ENCODE results near the gene FRMD6. TPM values are rescaled to one million over a fixed set of nuclear protein-coding genes. Genes with fewer than 3 reads are reported as not detected.

FRMD6 gene
- total RNA-seq, 1 donor from 2014 or later: 33.4 TPM

DNA sequence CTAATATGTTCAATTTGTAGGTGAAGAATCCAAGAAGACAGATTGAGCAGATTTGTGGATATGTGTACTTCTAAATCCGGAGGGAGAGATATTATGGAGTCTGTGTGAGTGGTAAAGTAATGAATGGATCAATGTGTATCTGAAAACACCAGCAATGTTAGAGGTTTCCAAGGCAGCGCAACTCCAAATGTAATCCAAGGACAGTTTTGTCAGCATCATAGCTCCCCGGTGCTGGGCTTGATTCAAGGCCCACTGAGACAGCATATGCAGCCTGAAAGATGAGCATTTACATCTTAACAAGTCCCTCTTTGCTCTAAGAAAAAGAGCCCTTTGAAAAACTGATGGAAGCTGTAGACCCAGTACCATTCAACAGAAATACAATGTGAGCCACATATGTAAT lies 38.3 kb upstream of the FRMD6 start:
- H3K27me3 ChIP-seq (ENCODE audit: control insufficient read depth in 3 of 3, insufficient read depth in 3 of 3, low read length in 3 of 3): no peaks in the 10 kb centered on the region

DNA sequence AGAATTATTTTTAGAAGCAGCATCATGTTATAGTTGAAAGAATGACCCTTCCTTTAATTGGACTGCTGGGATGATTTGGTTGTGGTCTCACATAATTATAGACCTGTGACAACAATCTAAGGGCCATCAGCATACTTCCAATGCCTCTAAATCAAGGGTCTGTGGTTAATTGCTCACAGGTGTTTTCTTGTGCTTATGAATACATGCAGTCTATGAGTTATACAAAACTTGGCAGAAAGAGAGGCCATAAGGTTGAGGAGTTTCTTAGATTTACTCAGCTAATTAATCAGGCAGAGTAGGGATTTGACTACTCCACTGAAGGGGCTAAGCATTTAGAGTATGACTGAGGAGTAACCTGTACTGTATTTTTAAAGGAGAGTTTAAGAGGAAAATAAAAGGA lies 37.0 kb upstream of the FRMD6 start:
- H3K9me3 ChIP-seq (ENCODE audit: control insufficient read depth in 3 of 3, low read length in 3 of 3): no peaks in the 10 kb centered on the region
- H3K27me3 ChIP-seq (ENCODE audit: control insufficient read depth in 3 of 3, insufficient read depth in 3 of 3, low read length in 3 of 3): no peaks in the 10 kb centered on the region
- H3K9ac ChIP-seq (ENCODE audit: low read depth in 1 of 3, low read length in 3 of 3): no peak overlapping the region
- peaks cover 0 to 4% (median 0%) of the 10 kb centered on the region in 3 donors for H3K4me1 ChIP-seq (ENCODE audit: control insufficient read depth in 3 of 3, insufficient read depth in 3 of 3, low read length in 3 of 3)
- no peak overlapping the region for H3K4me3 ChIP-seq (ENCODE audit: low read length in 3 of 3)
- no peaks in the 10 kb centered on the region for H3K36me3 ChIP-seq (ENCODE audit: control insufficient read depth in 3 of 3, insufficient read depth in 3 of 3, low read length in 3 of 3)
- H3K27ac ChIP-seq (ENCODE audit: low read depth, low read length): no peak overlapping the region

More for the DNA sequence above, 38.3 kb upstream of the FRMD6 start:
- Histone ChIP-seq H3K9me3 (ENCODE audit: control insufficient read depth in 3 of 3, low read length in 3 of 3) (no peaks in the 10 kb centered on the region), H3K4me1 (ENCODE audit: control insufficient read depth in 3 of 3, insufficient read depth in 3 of 3, low read length in 3 of 3) (peaks cover 0 to 4% (median 0%) of the 10 kb centered on the region in 3 donors), H3K36me3 (ENCODE audit: control insufficient read depth in 3 of 3, insufficient read depth in 3 of 3, low read length in 3 of 3) (no peaks in the 10 kb centered on the region), H3K27ac (ENCODE audit: low read depth, low read length) (no peak overlapping the region), H3K4me3 (ENCODE audit: low read length in 3 of 3) (no peak overlapping the region), H3K9ac (ENCODE audit: low read depth in 1 of 3, low read length in 3 of 3) (no peak overlapping the region)

DNA sequence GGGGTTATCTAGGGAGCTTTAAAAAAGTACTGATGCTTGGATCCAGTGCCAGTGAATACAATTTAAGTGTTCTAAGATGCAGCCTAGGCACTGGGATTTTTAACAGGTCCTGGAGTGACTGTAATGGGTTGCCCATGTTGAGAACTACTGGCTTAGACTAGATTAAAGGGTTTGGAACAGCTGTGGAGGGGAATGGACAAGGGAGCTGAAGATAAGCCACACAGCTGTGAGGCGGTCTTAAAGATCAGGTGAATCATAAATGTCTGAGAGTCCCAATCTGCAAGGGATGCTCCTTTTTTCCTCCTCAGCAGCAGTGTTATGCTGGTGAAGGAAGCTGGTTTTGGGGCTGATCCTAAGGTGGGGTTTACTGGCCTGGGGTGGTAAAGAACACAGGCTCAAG lies 35.5 kb upstream of the FRMD6 start:
- Histone ChIP-seq H3K9ac (ENCODE audit: low read depth in 1 of 3, low read length in 3 of 3) (no peak overlapping the region), H3K4me1 (ENCODE audit: control insufficient read depth in 3 of 3, insufficient read depth in 3 of 3, low read length in 3 of 3) (peaks cover 0 to 4% (median 0%) of the 10 kb centered on the region in 3 donors), H3K4me3 (ENCODE audit: low read length in 3 of 3) (no peak overlapping the region), H3K27me3 (ENCODE audit: control insufficient read depth in 3 of 3, insufficient read depth in 3 of 3, low read length in 3 of 3) (no peaks in the 10 kb centered on the region), H3K9me3 (ENCODE audit: control insufficient read depth in 3 of 3, low read length in 3 of 3) (no peaks in the 10 kb centered on the region), H3K36me3 (ENCODE audit: control insufficient read depth in 3 of 3, insufficient read depth in 3 of 3, low read length in 3 of 3) (no peaks in the 10 kb centered on the region), H3K27ac (ENCODE audit: low read depth, low read length) (no peak overlapping the region)

DNA sequence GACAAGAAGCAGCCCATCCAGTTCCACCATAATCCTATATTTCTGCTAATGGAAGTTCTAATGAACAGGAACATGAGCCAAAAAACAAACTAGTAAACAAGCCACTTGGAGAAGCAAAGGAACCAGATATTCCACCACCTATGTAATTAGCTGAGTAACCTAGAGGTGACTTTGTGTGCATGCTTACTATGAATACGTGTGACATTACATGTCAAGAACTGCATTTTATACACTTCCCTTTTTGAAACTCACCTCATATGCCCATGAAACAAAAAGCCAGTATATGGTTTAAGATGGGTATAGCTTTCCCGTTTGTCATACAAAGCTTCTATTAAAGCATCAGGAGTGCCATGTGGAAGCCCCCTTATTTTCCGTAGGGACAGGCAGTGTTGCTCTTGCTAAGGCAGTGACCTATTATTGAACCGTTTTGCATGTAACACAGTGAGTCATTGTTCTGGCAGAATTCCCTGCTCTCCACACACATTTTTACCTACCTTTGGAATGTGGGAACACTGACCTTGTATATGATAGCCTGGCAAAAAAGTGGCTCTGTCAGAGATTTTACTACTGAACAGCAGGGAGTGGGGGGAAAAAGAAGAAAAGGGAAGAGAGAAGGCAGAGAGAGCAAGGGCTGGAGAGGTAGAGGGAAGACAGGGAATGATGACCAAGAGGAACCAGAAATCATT lies 34.8 kb upstream of the FRMD6 start:
- Histone ChIP-seq H3K9me3 (ENCODE audit: control insufficient read depth in 3 of 3, low read length in 3 of 3) (no peaks in the 10 kb centered on the region), H3K27ac (ENCODE audit: low read depth, low read length) (no peak overlapping the region), H3K4me3 (ENCODE audit: low read length in 3 of 3) (no peak overlapping the region), H3K27me3 (ENCODE audit: control insufficient read depth in 3 of 3, insufficient read depth in 3 of 3, low read length in 3 of 3) (no peaks in the 10 kb centered on the region), H3K36me3 (ENCODE audit: control insufficient read depth in 3 of 3, insufficient read depth in 3 of 3, low read length in 3 of 3) (no peaks in the 10 kb centered on the region), H3K4me1 (ENCODE audit: control insufficient read depth in 3 of 3, insufficient read depth in 3 of 3, low read length in 3 of 3) (peaks cover 0 to 4% (median 0%) of the 10 kb centered on the region in 3 donors), H3K9ac (ENCODE audit: low read depth in 1 of 3, low read length in 3 of 3) (no peak overlapping the region)

DNA sequence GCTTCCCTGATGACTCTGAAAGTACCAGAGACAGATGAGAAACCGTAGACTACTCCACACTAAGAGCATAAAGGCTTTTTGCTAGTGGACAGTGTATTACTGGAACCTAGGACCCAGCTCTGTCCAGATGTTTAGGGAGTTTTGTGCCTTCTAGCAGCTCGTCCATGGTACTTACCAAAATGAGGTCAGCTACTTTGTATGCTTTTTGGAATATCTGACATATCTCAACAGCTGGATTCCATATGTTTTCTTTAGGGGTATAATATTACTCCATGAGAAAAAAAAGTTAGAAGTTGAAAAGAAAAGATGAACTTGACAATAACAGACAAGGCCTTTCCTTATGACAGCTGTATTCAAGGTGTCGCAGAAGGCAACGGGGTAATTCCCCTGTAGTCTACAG lies 32.1 kb upstream of the FRMD6 start:
- Histone ChIP-seq H3K36me3 (ENCODE audit: control insufficient read depth in 3 of 3, insufficient read depth in 3 of 3, low read length in 3 of 3) (no peaks in the 10 kb centered on the region), H3K9me3 (ENCODE audit: control insufficient read depth in 3 of 3, low read length in 3 of 3) (no peaks in the 10 kb centered on the region), H3K4me1 (ENCODE audit: control insufficient read depth in 3 of 3, insufficient read depth in 3 of 3, low read length in 3 of 3) (peaks cover 0 to 4% (median 0%) of the 10 kb centered on the region in 3 donors), H3K4me3 (ENCODE audit: low read length in 3 of 3) (no peak overlapping the region), H3K9ac (ENCODE audit: low read depth in 1 of 3, low read length in 3 of 3) (no peak overlapping the region), H3K27me3 (ENCODE audit: control insufficient read depth in 3 of 3, insufficient read depth in 3 of 3, low read length in 3 of 3) (no peaks in the 10 kb centered on the region), H3K27ac (ENCODE audit: low read depth, low read length) (no peak overlapping the region)

DNA sequence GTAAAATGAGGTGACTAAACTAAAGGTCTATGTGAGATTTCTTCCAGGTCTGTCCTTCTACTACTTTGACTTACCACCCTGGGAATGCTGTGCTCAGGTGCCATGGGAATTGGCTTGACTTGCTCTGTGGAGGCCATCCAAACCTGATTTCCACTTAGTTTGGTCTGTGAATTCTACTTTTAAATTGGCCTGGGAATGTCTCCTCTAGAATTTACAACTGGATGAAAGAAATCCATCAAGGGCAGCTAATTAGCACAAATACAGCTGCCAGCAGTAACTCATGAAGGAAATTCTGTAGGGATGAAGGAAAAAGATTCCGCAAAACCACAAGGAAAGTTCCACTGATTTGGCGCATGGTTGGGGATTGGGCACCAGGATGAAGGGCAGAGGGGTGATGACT lies 31.7 kb upstream of the FRMD6 start:
- Histone ChIP-seq H3K27ac (ENCODE audit: low read depth, low read length) (no peak overlapping the region), H3K4me1 (ENCODE audit: control insufficient read depth in 3 of 3, insufficient read depth in 3 of 3, low read length in 3 of 3) (peaks cover 0 to 4% (median 0%) of the 10 kb centered on the region in 3 donors), H3K36me3 (ENCODE audit: control insufficient read depth in 3 of 3, insufficient read depth in 3 of 3, low read length in 3 of 3) (no peaks in the 10 kb centered on the region), H3K27me3 (ENCODE audit: control insufficient read depth in 3 of 3, insufficient read depth in 3 of 3, low read length in 3 of 3) (no peaks in the 10 kb centered on the region), H3K9me3 (ENCODE audit: control insufficient read depth in 3 of 3, low read length in 3 of 3) (no peaks in the 10 kb centered on the region), H3K4me3 (ENCODE audit: low read length in 3 of 3) (no peak overlapping the region), H3K9ac (ENCODE audit: low read depth in 1 of 3, low read length in 3 of 3) (no peak overlapping the region)

DNA sequence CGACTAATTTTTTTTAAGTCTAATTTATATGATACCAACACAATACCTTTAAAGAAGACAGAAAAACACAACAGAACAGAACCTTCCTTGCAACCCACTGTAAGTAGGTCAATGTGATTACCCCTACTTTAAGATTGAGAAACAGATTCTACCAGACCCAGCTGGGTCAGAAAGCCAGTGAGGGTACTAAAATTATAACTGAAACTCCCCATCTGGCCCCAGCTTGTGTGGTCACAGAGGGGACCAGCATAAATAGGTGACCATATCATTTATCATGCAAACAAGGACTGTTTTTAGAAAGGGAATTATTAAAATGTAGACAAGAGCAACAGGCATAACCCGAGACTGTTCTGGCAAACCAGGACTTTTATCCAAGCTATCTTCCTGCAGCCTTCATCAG lies 30.1 kb upstream of the FRMD6 start:
- Histone ChIP-seq H3K4me1 (ENCODE audit: control insufficient read depth in 3 of 3, insufficient read depth in 3 of 3, low read length in 3 of 3) (peaks cover 0 to 4% (median 0%) of the 10 kb centered on the region in 3 donors), H3K27me3 (ENCODE audit: control insufficient read depth in 3 of 3, insufficient read depth in 3 of 3, low read length in 3 of 3) (no peaks in the 10 kb centered on the region), H3K9ac (ENCODE audit: low read depth in 1 of 3, low read length in 3 of 3) (no peak overlapping the region)

DNA sequence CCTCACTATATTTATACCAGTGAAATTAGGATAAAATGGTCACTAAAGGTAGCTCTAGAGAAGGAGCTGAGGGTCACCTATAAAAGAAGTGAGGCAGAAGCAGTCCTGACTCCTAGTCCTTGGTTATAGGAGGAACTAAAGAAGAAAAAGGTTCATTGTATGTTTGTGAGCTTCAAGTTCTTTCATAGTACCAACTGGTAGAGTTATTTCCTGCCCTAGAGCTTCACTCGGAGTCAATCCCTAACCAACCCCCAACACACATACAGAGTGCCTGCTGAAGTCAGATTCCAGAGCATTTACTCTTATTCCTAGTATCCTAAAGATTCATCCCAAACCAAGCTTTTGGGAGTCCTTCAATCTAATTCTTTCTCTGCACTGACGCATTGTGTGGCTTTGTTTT lies 29.3 kb upstream of the FRMD6 start:
- Histone ChIP-seq H3K4me3 (ENCODE audit: low read length in 3 of 3) (no peak overlapping the region), H3K9me3 (ENCODE audit: control insufficient read depth in 3 of 3, low read length in 3 of 3) (no peaks in the 10 kb centered on the region), H3K9ac (ENCODE audit: low read depth in 1 of 3, low read length in 3 of 3) (no peak overlapping the region), H3K27ac (ENCODE audit: low read depth, low read length) (no peak overlapping the region), H3K27me3 (ENCODE audit: control insufficient read depth in 3 of 3, insufficient read depth in 3 of 3, low read length in 3 of 3) (no peaks in the 10 kb centered on the region), H3K36me3 (ENCODE audit: control insufficient read depth in 3 of 3, insufficient read depth in 3 of 3, low read length in 3 of 3) (no peaks in the 10 kb centered on the region), H3K4me1 (ENCODE audit: control insufficient read depth in 3 of 3, insufficient read depth in 3 of 3, low read length in 3 of 3) (no peaks in the 10 kb centered on the region)

More for the DNA sequence above, 30.1 kb upstream of the FRMD6 start:
- no peak overlapping the region for H3K27ac ChIP-seq (ENCODE audit: low read depth, low read length)
- H3K36me3 ChIP-seq (ENCODE audit: control insufficient read depth in 3 of 3, insufficient read depth in 3 of 3, low read length in 3 of 3): no peaks in the 10 kb centered on the region
- H3K4me3 ChIP-seq (ENCODE audit: low read length in 3 of 3): no peak overlapping the region
- H3K9me3 ChIP-seq (ENCODE audit: control insufficient read depth in 3 of 3, low read length in 3 of 3): no peaks in the 10 kb centered on the region

DNA sequence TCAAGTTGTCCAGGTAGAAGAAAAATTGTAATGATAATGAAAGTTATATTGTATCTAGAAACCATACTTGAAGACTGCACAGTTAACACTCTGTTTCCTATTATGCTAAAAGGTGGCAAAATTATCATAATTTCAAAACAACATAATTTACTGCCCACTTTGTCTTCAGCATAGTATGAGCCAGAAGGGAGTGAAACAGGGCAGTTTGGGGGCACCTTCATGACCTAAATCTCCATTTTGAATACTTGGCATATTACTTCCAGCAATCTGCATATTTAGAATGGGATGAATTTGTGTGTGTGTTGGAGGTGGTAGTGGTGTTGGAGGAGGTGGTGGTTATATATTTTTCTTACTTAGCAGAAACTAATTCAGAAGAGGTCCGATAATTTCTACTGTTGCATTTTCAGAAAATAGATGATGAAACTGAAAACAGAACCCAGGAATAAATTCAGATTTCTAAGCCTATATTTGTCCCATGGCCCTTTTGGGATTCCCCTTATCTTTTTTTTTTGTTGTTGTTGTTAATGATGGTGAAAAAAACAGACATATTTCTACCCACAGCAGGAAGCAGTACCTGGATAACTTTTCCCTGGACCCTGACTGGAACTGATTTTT lies 26.6 kb upstream of the FRMD6 start:
- Histone ChIP-seq H3K27ac (ENCODE audit: low read depth, low read length) (no peak overlapping the region), H3K9me3 (ENCODE audit: control insufficient read depth in 3 of 3, low read length in 3 of 3) (no peaks in the 10 kb centered on the region), H3K4me1 (ENCODE audit: control insufficient read depth in 3 of 3, insufficient read depth in 3 of 3, low read length in 3 of 3) (no peaks in the 10 kb centered on the region), H3K9ac (ENCODE audit: low read depth in 1 of 3, low read length in 3 of 3) (no peak overlapping the region), H3K4me3 (ENCODE audit: low read length in 3 of 3) (no peak overlapping the region), H3K36me3 (ENCODE audit: control insufficient read depth in 3 of 3, insufficient read depth in 3 of 3, low read length in 3 of 3) (no peaks in the 10 kb centered on the region), H3K27me3 (ENCODE audit: control insufficient read depth in 3 of 3, insufficient read depth in 3 of 3, low read length in 3 of 3) (no peaks in the 10 kb centered on the region)

DNA sequence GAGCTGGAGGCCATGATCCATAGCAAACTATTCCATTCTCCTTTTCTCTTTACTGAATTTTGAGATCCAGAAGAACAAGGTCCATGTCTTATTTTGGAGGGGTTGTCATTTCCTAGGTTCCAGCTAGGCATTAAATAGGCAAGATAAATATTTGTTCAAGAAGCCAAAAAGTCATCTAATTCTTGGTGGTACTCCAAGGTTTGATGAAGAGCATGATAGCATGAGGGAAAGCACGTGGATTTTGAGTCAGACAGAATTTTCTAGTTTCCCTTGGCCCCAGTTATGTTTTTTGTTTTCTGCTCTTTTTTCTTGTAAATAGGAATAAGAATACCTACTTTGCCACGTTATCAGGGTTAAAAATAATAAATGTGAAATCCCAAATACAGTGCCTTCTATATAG lies 25.5 kb upstream of the FRMD6 start:
- H3K27ac ChIP-seq (ENCODE audit: low read depth, low read length): no peak overlapping the region
- H3K4me1 ChIP-seq (ENCODE audit: control insufficient read depth in 3 of 3, insufficient read depth in 3 of 3, low read length in 3 of 3): no peaks in the 10 kb centered on the region
- no peaks in the 10 kb centered on the region for H3K27me3 ChIP-seq (ENCODE audit: control insufficient read depth in 3 of 3, insufficient read depth in 3 of 3, low read length in 3 of 3)
- no peaks in the 10 kb centered on the region for H3K9me3 ChIP-seq (ENCODE audit: control insufficient read depth in 3 of 3, low read length in 3 of 3)
- H3K36me3 ChIP-seq (ENCODE audit: control insufficient read depth in 3 of 3, insufficient read depth in 3 of 3, low read length in 3 of 3): no peaks in the 10 kb centered on the region
- no peak overlapping the region for H3K9ac ChIP-seq (ENCODE audit: low read depth in 1 of 3, low read length in 3 of 3)
- H3K4me3 ChIP-seq (ENCODE audit: low read length in 3 of 3): no peak overlapping the region

Measured in skeletal muscle tissue (tissue), 4 donors.